LoVo (cell line): Measurements from ENCODE around the gene TM9SF3.
"Not testable (repeated sequence)": the region's sequence is repeated elsewhere in the genome, so short reads cannot be mapped to it uniquely, and the experiment has no call there.

Experiments used
- DNase-seq: peaks from one replicate; pipeline ENCODE4 v3.0.0-alpha.2; 2016; ENCODE audit warnings: low spot score

TM9SF3 gene

GRCh38 chr10:96568402-96568801 lies 18.4 kb downstream of the TM9SF3 start:
- DNase-seq = no peak

GRCh38 chr10:96565774-96566173 lies 21.0 kb downstream of the TM9SF3 start:
- no peak for DNase-seq

GRCh38 chr10:96560966-96561887 lies 25.6 kb downstream of the TM9SF3 start:
- DNase-seq = no peak

- DNase-seq = no peak
These were observed 26.3 kb downstream of the TM9SF3 start for GRCh38 chr10:96560489-96560888.

GRCh38 chr10:96556003-96556402 lies 30.8 kb downstream of the TM9SF3 start:
- DNase-seq = no peak

- no peak for DNase-seq
These were observed 31.5 kb downstream of the TM9SF3 start for GRCh38 chr10:96555330-96555729.

- no peak for DNase-seq
These were observed 38.2 kb downstream of the TM9SF3 start for GRCh38 chr10:96548589-96548988.

GRCh38 chr10:96545558-96545957 lies 41.3 kb downstream of the TM9SF3 start:
- DNase-seq = not testable (repeated sequence)

- no peak for DNase-seq
These were observed 44.9 kb downstream of the TM9SF3 start for GRCh38 chr10:96541921-96542320.

GRCh38 chr10:96540240-96540639 lies 46.6 kb downstream of the TM9SF3 start:
- no peak for DNase-seq

- DNase-seq = no peak
These were observed 48.1 kb downstream of the TM9SF3 start for GRCh38 chr10:96538683-96539082.

- DNase-seq = no peak
These were observed 50.7 kb downstream of the TM9SF3 start for GRCh38 chr10:96536129-96536528.

GRCh38 chr10:96532523-96532922 lies 54.3 kb downstream of the TM9SF3 start:
- DNase-seq = peak; percentile 62

- DNase-seq = no peak
These were observed 57.1 kb downstream of the TM9SF3 start for GRCh38 chr10:96529634-96530279.

- DNase-seq = no peak
These were observed 62.1 kb downstream of the TM9SF3 start for GRCh38 chr10:96524741-96525140.

- no peak for DNase-seq
These were observed 69.5 kb downstream of the TM9SF3 start for GRCh38 chr10:96517284-96517683.

- no peak for DNase-seq
These were observed 70.5 kb downstream of the TM9SF3 start for GRCh38 chr10:96516337-96516736.

GRCh38 chr10:96513698-96514561 lies 72.9 kb downstream of the TM9SF3 start, which contains the start of gene TLL2:
Gene TLL2 (minus strand): TSS chr10:96513926. CDS start chr10:96513685, 241 bp downstream.
- DNase-seq = peak; percentile 88

- no peak for DNase-seq
These were observed 73.5 kb downstream of the TM9SF3 start for GRCh38 chr10:96513305-96513697.

GRCh38 chr10:96512524-96513304 lies 74.1 kb downstream of the TM9SF3 start:
- DNase-seq = peak; percentile 17
